ENCODE data around the gene HIGD1A. TPM values are rescaled to one million over a fixed set of nuclear protein-coding genes. Genes with fewer than 3 reads are reported as not detected.

The HIGD1A gene
- total and polyA plus RNA-seq, 2 of the 4 experiments (the other 2 are of a cell fraction): 86.6 to 137 TPM

DNA sequence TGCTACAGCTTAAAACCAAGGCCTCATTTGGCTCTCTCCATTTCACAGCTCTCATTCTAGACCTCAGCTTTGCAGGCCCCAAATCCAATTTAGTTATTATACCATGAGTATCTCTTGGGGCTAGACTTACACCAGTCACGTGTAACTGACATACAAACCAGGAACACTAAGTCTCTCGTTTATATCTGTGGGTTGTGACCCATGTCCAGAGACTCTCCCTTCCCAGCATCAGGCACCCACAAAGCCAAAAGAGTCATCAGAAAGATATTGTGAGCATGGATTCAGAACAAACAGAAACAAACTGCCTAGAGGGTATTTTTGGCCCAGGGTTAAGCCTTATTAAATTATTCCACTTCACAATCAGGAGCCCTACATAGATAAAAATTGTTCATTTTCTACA is 25.6 kb downstream of the HIGD1A start:
- Histone ChIP-seq H3K9me3 (ENCODE audit: control insufficient read depth, insufficient read depth, low read length) (no peaks in the 10 kb centered on the region), H4K8ac (ENCODE audit: low read depth in 2 of 2, low read length in 2 of 2) (peak overlapping the region in 1 of 2 experiments; percentile 46; a peak in 2 of 4 replicates), H2AK9ac (replicated peaks; ENCODE audit: low read depth, low read length, poor library complexity) (no peak overlapping the region), H2BK15ac (ENCODE audit: low read depth, low read length) (no peak overlapping the region), H3K56ac (ENCODE audit: extremely low read depth, insufficient read depth, low read length) (no peak overlapping the region), H2BK20ac (ENCODE audit: low read depth, low read length) (peak overlapping the region; percentile 79; the same call in 1 of the 2 replicates), H2AFZ (replicated peaks; ENCODE audit: low read length, poor library complexity) (no peak overlapping the region), H3K14ac (replicated peaks; ENCODE audit: low read depth, low read length) (no peak overlapping the region), H3K23ac (ENCODE audit: low read depth, low read length) (no peak overlapping the region; the same call in 1 of the 2 replicates), H3K4me3 (ENCODE audit: insufficient read depth, low read depth, low read length) (no peak overlapping the region), H3K9ac (ENCODE audit: low read depth, low read length) (no peak overlapping the region), H3K18ac (ENCODE audit: low read depth, low read length) (no peak overlapping the region; the same call in 1 of the 2 replicates), H4K5ac (ENCODE audit: low read depth, low read length) (no peak overlapping the region), H3K79me1 (ENCODE audit: low read depth in 1 of 2, low read length in 2 of 2) (peaks cover 0 to 12% of the 10 kb centered on the region in 2 experiments; a peak in 2 of 4 replicates), H4K20me1 (ENCODE audit: insufficient read depth, low read length) (peaks cover 22% of the 10 kb centered on the region), H4K91ac (ENCODE audit: insufficient read depth, low read depth, low read length) (no peak overlapping the region), H3K4me1 (ENCODE audit: control insufficient read depth, insufficient read depth, low read length) (peaks cover 15% of the 10 kb centered on the region), H3K4me2 (ENCODE audit: low read depth, low read length) (0 out of 2 replicates have a peak overlapping the region, but pooled peaks have one; percentile 28), H2BK120ac (ENCODE audit: low read depth, low read length) (0 out of 2 replicates have a peak overlapping the region, but pooled peaks have one; percentile 23), H3K27me3 (ENCODE audit: control insufficient read depth, insufficient read depth, low read length) (no peaks in the 10 kb centered on the region), H2AK5ac (ENCODE audit: low read depth, low read length) (no peak overlapping the region), H3K4ac (ENCODE audit: low read depth, low read length) (peak overlapping the region; percentile 41; the same call in 1 of the 2 replicates), H3K9me1 (ENCODE audit: insufficient read depth, low read length) (0 out of 2 replicates have a peak, but pooled peaks cover 5% of the 10 kb centered on the region), H3K36me3 (ENCODE audit: control insufficient read depth, insufficient read depth, low read length) (no peaks in the 10 kb centered on the region; the same call in 1 of the 2 replicates), H2BK5ac (ENCODE audit: low read depth, low read length, poor library complexity, severe bottlenecking) (peak overlapping the region; percentile 84), H3K27ac (ENCODE audit: insufficient read depth, low read length) (no peak overlapping the region)
- ChIA-PET POLR2A (ENCODE audit: unreplicated experiment) (no interaction called here), CTCF (interaction anchor here (0.8 kb wide), 1 partner anchor 61 kb away, joined by 4 read pairs; no protein-coding TSS in a partner anchor)
- TF ChIP-seq BHLHE40 (IDR thresholded peaks at IDR 0.05; ENCODE audit: low read depth, low read length) (peak; percentile 87), NFE2L2 (IDR thresholded peaks at IDR 0.05; ENCODE audit: low read depth, low read length) (no peak), SMC3 (IDR thresholded peaks at IDR 0.05; ENCODE audit: low read depth, low read length) (no peak), MAZ (IDR thresholded peaks at IDR 0.05; ENCODE audit: borderline replicate concordance, low read depth, low read length) (no peak), CHD1 (IDR thresholded peaks at IDR 0.05; ENCODE audit: low read depth, low read length) (no peak), RAD21 (IDR thresholded peaks at IDR 0.05; ENCODE audit: low read length) (no peak)
- TF ChIP-seq, protein P1, sequence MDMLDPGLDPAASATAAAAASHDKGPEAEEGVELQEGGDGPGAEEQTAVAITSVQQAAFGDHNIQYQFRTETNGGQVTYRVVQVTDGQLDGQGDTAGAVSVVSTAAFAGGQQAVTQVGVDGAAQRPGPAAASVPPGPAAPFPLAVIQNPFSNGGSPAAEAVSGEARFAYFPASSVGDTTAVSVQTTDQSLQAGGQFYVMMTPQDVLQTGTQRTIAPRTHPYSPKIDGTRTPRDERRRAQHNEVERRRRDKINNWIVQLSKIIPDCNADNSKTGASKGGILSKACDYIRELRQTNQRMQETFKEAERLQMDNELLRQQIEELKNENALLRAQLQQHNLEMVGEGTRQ (IDR thresholded peaks at IDR 0.05; ENCODE audit: low read depth, low read length): peak; percentile 63
- no CpG with 5 or more reads among the region's 2 CpGs for WGBS, 2 experiments (ENCODE audit: extremely low coverage in 2 of 2, insufficient read length in 1 of 2)
- intact Hi-C loops (cut with micrococcal nuclease) (no loop called here), dilution Hi-C loops (cut with HindIII; ENCODE audit: low sequenced_read_pairs, unreplicated experiment) (no loop called here), in situ Hi-C loops (cut with MboI; ENCODE audit: low sequenced_read_pairs) (no loop called here)
- BruUV-seq (replicated peaks): no TSS peak
- DNase-seq (peak; percentile 87), ATAC-seq (ENCODE audit: low read depth) (peak; percentile 38)

All from IMR-90 (cell line).